NCI-H524 (cell line): ENCODE measurements around the gene STAG3.
A peak's percentile ranks its signal among the peaks of the same experiment; 100 is the strongest.
"Not testable (repeated sequence)": the region's sequence is repeated elsewhere in the genome, so short reads cannot be mapped to it uniquely, and the experiment has no call there.

Experiments used
- DNase-seq, 2 experiments: peaks; one replicate each; lab custom pipeline; 2025; lab: John Stamatoyannopoulos, UW

Gene STAG3, protein sequence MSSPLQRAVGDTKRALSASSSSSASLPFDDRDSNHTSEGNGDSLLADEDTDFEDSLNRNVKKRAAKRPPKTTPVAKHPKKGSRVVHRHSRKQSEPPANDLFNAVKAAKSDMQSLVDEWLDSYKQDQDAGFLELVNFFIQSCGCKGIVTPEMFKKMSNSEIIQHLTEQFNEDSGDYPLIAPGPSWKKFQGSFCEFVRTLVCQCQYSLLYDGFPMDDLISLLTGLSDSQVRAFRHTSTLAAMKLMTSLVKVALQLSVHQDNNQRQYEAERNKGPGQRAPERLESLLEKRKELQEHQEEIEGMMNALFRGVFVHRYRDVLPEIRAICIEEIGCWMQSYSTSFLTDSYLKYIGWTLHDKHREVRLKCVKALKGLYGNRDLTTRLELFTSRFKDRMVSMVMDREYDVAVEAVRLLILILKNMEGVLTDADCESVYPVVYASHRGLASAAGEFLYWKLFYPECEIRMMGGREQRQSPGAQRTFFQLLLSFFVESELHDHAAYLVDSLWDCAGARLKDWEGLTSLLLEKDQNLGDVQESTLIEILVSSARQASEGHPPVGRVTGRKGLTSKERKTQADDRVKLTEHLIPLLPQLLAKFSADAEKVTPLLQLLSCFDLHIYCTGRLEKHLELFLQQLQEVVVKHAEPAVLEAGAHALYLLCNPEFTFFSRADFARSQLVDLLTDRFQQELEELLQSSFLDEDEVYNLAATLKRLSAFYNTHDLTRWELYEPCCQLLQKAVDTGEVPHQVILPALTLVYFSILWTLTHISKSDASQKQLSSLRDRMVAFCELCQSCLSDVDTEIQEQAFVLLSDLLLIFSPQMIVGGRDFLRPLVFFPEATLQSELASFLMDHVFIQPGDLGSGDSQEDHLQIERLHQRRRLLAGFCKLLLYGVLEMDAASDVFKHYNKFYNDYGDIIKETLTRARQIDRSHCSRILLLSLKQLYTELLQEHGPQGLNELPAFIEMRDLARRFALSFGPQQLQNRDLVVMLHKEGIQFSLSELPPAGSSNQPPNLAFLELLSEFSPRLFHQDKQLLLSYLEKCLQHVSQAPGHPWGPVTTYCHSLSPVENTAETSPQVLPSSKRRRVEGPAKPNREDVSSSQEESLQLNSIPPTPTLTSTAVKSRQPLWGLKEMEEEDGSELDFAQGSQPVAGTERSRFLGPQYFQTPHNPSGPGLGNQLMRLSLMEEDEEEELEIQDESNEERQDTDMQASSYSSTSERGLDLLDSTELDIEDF

DNA sequence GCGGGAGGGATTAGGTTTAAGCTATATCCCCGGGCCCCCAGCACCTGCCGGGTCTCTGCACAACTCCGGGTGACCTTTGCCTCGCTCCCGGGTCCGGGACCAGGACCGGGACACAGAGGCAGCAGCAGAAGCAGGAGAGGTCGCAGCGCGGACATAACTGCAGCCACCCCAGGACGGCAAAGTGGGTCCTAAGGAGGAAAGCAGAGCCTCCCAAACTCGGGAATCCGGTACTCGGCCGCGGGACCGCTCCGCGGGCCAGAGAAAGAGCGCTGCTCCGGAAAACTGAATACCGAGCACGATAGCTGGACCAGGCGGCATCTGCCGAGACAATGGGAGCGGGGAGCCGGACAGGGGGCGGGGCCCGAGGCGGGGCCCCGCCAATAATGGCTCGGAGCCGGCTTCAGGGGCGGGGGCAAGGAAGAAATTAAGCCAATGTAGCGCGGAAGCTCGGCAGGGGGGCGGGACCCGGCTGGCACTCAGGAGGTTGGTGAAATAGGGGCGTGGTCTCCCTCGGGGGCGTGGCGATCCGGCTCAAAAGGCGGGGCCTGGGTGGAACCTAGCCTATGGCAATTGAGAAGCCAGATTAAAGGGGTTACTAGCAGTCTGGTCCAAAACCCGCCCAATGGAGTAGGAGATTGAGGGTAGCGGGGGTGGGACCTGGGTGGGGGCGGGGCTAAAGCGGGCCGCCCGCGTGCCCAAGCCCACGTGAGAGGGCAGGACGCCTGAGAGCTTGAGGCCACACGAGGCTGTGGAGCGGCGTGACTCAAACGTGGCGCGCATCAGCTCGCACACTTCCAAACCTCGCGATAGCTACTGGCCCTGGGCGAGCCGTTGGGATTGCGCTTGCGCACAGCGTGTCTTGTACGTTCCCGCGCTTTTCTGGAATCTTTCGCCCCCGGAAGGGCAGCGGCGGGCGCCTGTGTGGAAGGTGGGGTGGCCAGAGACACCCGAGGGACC is at the start of gene STAG3, which contains the start of gene GPC2:
TSS of gene STAG3 (plus strand) at position 874 of the 957 bp plus-strand sequence. CDS start 2,639 bp downstream, outside the sequence.
TSS of gene GPC2 (minus strand) at position 337 of the 957 bp plus-strand sequence. CDS start at position 155, 182 bp downstream.
- peak; percentile 87 to 92 for DNase-seq

DNA sequence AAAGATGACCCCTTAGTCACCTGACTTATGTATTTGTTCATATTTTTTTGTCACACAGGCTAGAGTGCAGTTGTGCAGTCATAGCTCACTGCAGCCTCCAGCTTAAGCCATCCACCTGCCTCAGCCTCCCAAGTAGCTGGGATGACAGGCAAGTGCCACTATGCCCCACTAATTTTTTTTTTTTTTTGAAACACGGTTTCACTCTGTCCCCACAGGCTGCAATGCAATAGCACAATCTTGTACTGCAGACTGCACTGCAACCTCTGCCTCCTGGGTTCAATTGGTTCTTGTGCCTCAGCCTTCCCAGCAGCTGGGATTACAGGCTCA is 49.1 kb upstream of the STAG3 start:
- no peak for DNase-seq

DNA sequence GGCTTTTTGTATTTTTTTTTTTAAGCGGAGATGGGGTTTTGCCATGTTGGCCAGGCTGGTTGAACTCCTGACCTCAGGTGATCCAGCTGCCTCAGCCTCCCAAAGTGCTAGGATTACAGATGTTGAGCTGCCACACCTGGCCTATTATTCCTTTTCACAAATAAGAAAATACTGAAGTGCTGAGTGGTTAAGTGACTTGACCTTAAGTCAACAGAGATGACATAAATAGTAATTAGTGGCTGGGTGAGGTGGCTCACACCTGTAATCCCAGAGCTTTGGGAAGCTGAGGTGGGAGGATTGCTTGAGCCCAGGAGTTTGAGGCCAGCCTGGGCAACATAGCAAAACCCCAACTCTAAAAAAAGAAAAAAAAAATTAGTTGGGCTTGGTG is 47.5 kb upstream of the STAG3 start:
- not testable (repeated sequence) for DNase-seq

DNA sequence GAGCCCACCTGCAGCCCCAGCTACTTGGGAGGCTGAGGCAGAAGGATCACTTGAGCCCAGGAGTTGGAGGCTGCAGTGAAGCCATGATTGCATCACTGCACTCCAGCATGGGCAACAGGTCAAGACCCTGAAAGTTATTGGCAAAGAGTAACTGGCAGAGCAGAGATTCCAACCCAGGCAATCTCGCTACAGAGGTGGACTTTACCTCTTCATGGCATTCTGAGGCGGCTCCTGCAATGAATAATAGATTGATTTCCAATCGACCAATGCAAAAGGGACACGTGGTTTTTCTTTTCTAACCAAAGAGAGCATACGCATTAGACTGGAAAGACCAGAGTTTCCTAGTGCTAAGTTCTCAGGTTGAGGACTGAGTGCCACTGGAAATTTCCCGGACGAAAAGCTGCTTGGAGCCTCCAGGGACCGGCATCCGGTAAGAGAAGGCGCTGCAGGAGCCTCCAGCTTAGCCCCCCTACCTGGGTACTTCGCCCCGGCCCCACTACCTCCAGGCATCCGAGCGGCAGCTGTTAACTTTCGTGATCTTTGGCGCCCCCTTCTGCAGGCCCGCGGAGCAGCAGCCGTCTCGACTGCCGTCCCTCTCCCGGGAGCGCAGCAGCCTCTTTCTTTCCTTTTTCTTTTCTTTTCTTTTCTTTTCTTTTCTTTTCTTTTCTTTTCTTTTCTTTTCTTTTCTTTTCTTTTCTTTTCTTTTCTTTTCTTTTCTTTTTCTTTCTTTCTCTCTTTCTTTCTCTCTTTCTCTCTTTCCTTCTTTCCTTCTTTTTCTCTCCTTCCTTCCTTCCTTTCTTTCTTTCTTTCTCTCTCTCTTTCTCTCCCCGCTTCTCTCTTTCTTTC is 46.9 kb upstream of the STAG3 start:
- DNase-seq = peak in 1 of 2 experiments; percentile 62

DNA sequence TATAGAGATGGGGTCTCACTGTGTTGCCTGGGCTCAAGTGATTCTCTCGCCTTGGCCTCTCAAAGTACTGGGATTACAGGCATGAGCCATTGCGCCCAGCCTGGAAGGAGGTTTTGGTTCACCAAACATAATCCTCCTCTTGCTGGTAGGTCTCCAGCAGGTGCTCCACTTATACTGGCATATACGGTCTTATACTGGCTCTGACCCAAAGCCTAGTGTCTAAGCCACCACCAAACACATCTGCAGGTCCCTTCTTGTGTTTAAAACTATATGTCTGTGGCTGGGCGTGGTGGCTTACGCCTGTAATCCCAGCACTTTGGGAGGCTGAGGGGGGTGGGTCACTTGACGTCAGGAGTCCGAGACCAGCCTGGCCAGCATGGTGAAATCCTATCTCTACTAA is 45.6 kb upstream of the STAG3 start:
- peak; percentile 31 to 52 for DNase-seq

DNA sequence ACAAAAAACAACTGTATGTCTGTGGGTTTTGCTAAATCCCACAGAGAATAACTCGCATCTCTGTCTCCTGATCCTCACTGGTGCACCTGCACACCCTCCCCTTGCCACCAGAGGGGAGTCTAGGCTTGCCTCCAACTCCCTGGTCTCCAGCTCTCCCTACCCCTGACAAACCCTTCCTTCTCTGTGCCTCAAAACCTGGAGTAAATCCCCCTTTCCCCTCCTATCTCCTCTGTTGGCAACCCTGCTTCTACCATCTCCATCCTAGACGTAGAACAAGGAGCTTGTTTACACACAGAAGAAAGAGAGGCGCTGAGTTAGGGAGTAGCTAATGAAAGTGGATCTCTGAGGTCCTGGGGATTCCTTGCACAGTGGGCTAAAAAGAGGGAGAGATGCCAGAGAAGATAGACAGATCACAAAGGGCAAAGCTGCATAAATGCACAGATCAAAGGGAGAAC is 45.0 kb upstream of the STAG3 start:
- DNase-seq = peak; percentile 42 to 70

DNA sequence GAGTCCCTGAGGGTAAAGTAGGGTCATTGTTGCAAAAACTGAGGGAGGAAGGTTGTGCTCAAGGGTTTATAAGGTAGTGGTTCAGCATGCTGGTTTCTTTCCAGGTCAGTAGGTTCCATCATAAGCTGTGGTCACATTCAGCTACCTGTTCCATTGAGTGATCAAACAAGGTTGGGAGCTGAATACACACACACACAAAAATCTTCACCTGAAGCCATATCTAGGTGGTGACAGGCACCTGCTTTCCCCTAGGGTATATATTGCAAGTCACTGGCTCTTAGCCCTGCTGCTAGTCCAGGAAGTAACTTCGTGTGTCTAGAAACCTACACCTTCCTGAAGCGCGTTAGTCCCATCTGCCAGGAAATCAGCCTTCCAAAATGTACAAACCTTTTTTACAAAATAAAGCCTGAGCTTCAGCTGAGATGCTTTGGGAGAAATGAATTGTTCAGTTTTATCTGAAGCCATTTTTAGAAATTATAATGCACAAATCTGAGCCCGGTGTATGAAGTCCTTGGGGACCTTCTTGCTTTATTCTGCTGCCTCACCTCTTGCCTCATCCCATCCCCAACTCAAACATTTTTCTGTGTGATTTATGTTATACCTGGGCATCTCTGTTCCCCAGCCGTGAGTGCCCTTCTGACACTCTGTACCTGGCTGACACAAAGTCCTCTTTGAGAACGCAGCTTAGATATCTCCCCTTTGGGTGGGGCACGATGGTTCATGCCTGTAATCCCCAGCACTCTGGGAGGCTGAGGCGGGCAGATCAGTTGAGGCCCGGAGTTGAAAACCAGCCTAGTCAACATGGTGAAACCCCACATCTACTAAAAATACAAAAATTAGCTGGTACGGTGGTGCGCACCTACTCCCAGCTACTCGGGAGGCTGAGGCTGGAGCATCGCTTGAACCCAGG is 39.6 kb upstream of the STAG3 start:
- DNase-seq = no peak

DNA sequence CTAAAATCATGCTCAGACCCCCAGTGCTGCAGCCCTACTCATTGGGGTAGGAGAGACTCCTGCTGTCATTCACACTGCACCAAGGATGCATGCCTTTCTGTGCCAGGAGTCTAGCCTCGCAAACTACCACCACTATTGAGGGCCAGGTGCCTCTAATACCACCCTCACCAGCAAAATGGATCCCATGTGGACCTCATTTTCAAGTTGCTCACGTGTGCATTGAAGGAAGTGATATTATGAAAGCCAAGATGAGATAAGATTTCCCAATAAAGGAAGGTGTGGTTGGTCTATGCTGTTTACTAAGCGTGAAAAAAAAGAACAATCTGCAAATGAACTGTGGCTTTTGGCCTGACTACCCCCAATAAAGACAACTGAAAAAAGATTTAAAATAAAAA is 36.2 kb upstream of the STAG3 start:
- DNase-seq = no peak

DNA sequence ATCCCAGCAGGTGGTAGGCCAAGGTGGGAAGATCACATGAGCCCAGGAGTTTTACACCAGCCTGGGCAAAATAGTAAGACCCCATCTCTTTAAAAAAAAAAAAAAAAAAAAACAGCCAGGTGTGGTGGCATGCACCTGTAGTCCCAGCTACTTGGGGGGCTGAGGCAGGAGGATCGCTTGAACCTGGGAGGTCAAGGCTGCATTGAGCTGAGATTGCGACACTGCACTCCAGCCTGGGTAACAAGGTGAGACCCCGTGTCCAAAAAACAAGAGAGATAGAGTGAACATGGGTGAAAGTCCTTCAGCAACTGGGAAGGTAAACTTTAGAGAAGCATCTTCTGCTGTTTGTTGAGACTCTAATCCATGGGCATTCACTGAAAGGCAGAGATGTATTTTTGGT is 35.3 kb upstream of the STAG3 start:
- no peak for DNase-seq

DNA sequence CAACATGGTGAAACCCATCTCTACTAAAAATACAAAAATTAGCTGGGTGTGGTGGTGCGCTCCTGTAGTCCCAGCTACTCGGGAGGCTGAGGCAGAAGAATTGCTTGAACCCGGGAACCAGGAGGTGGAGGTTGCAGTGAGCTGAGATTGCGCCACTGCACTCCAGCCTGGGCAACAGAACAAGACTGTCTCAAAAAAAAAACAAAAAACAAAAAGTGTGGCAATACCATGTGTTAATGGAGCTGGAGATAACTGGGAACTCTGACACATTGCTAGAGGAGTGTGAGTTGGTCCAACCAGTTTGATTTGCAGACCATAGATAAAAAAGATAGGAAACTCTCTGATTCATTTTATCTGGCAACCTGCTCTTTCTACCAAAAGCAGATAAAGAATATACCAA is 31.4 kb upstream of the STAG3 start:
- DNase-seq = not testable (repeated sequence)

DNA sequence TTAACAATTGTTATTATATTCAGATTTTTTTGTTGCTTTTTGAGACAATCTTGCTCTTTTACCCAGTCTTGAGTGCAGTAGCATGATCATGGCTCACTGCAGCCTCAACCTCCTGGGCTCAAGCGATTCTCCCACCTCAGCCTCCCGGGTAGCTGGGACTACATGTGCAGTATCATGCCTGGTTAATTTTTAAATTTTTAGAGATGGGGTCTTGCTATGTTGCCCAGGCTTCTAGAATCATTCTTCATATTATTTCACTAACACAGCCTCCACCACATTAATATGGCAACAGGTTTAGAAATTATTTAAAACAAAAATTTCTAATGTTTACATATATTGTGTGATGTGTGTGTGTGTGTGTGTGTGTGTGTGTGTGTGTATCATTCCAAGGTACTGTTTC is 30.4 kb upstream of the STAG3 start:
- no peak for DNase-seq

DNA sequence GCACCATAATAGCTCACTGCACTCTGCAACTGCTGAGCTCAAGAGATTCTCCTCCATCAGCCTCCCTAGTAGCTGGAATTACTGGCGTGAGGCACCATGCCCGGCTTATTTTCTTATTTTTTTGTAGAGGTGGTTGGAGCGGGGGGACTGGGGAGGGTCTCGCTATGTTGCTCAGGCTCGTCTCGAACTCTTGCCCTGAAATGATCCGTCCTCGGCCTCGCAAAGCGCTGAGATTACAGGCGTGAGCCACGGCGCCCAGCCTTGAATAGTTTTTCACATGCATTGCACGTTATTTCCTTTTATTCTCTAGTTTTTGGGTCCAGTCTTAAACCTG is 29.5 kb upstream of the STAG3 start:
- no peak for DNase-seq

DNA sequence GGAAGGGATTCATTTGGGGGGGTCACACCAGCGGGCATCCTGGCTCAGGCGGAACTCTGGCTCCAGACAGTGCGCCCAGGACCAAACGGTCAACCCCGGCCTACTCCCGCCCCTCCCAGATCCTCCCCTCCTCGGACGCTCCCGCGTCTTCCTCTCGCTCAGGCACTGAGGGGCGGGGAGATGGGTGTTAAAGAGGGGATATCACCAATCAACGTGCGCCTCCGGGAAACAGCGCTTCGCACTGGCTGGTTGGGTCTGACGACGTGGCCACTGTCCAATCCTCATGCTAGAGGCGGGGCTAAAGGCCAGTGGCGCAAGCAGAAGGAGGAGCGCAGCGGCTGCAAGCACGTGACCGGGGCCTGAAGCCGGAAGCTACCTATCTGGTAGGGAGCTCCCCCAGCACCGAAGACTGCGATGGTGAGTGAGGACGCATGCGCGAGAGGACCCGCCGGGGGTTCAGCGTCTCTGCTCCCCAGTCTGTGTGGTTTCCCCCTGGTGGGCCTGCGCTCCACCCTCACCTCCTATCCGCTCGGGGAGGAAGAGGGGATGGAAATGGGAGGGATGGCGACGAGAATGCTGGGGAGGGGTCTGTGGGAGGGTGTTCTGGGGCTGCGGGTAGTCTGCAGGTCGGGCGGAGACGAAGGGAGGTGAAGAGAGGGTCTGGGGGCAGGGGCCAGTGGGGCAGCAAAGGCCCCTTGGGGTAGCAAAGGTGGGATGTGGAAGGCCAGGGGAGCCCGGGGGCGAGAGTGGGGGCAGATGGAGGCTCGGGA is 29.0 kb upstream of the STAG3 start, which contains the start of gene LAMTOR4:
TSS of gene LAMTOR4 (plus strand) at position 360 of the 770 bp plus-strand sequence. CDS start at position 415, 55 bp downstream.
- peak; percentile 97 to 99 for DNase-seq

DNA sequence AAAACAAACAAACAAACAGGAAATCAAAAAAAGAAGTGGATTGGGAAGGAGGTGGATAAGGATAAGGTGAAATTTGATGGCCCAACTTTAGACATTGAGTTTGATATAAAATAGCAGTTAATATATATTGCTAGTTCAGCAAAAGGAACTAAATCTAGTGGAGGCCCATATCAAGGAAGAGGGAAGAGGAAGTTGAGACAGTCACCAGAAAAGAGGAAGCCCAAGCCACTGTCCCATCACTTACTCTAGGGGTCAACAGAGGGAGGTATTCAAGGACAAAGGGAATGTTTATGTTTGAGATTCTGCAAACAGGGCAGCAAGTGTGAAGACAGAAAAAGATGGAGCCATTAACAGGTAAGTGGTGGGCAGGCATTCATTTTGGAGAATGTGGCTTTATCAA is 25.3 kb upstream of the STAG3 start:
- no peak for DNase-seq

DNA sequence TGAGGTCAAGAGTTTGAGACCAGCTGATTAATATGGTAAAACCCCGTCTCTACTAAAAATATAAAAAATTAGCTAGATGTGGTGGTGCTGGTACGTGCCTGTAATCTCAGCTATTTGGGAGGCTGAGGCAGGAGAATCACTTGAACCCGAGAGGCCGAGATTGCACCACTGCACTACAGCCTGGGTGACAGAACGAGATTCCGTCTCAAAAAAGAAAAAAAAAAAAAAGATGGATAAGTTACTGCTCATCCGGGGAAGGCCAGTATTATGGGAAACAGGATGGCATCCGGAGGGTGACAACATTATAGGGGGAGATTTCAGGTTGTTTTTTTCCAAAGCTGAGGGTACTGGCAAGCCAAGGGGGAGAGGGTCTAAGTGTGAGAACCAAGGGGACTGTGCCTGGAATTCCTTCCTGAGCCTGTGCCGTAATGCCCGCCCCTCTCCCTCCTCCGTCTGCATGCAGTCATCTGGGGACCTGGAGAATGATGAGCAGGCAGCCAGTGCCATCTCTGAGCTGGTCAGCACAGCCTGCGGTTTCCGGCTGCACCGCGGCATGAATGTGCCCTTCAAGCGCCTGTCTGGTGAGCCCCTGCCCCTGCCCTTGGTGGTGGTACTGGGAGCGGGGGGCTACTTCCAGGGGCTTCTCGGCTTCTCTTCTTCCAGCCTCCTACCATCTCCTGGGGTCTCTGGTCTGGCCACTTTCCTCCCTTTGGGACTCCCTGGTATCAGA is 24.6 kb upstream of the STAG3 start:
- no peak for DNase-seq

DNA sequence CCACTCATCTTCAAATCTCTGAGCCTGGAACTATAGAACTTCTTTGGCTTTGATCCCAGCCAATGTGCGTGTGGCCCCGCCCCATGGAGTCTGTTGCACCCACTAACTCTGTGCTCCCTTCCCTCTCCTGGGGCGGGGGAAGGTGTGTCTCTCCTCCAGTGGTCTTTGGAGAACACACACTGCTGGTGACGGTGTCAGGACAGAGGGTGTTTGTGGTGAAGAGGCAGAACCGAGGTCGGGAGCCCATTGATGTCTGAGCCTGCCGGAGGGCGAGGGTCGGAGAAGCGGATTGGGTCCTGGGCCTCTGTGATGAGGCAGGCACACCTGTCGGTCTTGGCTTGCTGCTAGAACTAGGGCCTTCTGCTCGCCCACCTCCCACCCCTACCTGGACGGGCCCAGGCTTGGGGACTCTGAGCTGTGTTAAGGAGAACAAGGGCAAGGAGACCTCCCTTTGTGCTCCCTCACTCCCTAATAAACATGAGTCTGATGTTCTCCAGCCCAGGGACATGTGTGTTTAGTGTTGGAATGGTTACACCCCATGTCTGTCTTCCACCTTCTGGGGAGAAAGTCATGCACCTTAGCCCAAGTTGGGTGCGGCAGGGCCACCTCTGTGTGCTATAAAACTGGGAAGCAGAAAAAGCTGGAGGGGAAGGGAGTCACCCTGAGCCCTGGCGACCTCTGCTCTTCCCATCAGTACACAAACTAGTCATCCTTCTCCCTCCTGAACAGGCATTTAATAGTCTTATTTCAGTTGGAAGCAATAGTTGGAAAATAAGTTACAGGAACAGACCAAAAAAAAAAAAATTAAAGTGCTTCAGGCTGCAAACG is 23.8 kb upstream of the STAG3 start:
- DNase-seq = no peak
